Neural cell (in vitro differentiated cells): Measurements from ENCODE around the gene CA9. TPM values are rescaled to one million over a fixed set of nuclear protein-coding genes. Genes with fewer than 3 reads are reported as not detected.

Experiments
- H2AFZ ChIP-seq: fragments of 200-600, 300-800 bp; sonication (generic), shearing (Covaris generic); 2 replicates; pipeline ENCODE4 v1.6.0; 2014; ENCODE audit warnings: low read depth, mild to moderate bottlenecking, antibody characterized with exemption, low read length, moderate library complexity
- H3F3A ChIP-seq: fragments of 200-600 bp; shearing (Covaris generic); 2 replicates; pipeline ENCODE4 v1.6.1; 2016; ENCODE audit warnings: mild to moderate bottlenecking, moderate library complexity, mixed read lengths, antibody characterized with exemption, low read length; ENCODE audit not compliant: insufficient read depth, poor library complexity, severe bottlenecking
- H3K27ac ChIP-seq: fragments of 200-600, 300-800 bp; sonication (generic), shearing (Covaris generic); 2 replicates; pipeline ENCODE4 v1.5.1; 2014; ENCODE audit warnings: mild to moderate bottlenecking, low read length, moderate library complexity
- H3K27me3 ChIP-seq: fragments of 300-800, 200-600 bp; sonication (generic), shearing (Covaris generic); 2 replicates; pipeline ENCODE4 v1.6.0; 2014; ENCODE audit warnings: mild to moderate bottlenecking, low read depth, low read length, moderate library complexity; ENCODE audit not compliant: insufficient read depth
- H3K36me3 ChIP-seq: fragments of 300-800, 200-600 bp; sonication (generic), shearing (Covaris generic); 2 replicates; pipeline ENCODE4 v1.5.1; 2014; ENCODE audit warnings: mild to moderate bottlenecking, antibody characterized with exemption, low read length, moderate library complexity; ENCODE audit not compliant: insufficient read depth
- H3K4me2 ChIP-seq: fragments of 300-800, 200-600 bp; sonication (generic), shearing (Covaris generic); 2 replicates; pipeline ENCODE4 v1.6.0; 2014; ENCODE audit warnings: mild to moderate bottlenecking, low read length
- H3K4me3 ChIP-seq: fragments of 300-800, 200-600 bp; sonication (generic), shearing (Covaris generic); 2 replicates; pipeline ENCODE4 v1.5.1; 2014; ENCODE audit warnings: mild to moderate bottlenecking, low read length, moderate library complexity
- H3K79me2 ChIP-seq: fragments of 200-600 bp; shearing (Covaris generic); replicated peaks from 2 replicates; pipeline ENCODE4 v1.6.0; 2014; ENCODE audit warnings: mild to moderate bottlenecking, low read length, moderate library complexity; ENCODE audit not compliant: insufficient read depth
- H3K9ac ChIP-seq: fragments of 300-800, 200-600 bp; sonication (generic), shearing (Covaris generic); 2 replicates; pipeline ENCODE4 v1.6.1; 2016; ENCODE audit warnings: mild to moderate bottlenecking, low read length, mixed read lengths
- H3K9me2 ChIP-seq: fragments of 200-600 bp; shearing (Covaris generic); 2 replicates; pipeline ENCODE4 v1.6.1; 2016; ENCODE audit warnings: mild to moderate bottlenecking, low read length, mixed read lengths; ENCODE audit not compliant: insufficient read depth
- H3K9me3 ChIP-seq: fragments of 200-600, 300-800 bp; sonication (generic), shearing (Covaris generic); 2 replicates; pipeline ENCODE4 v1.6.1; 2016; ENCODE audit warnings: mild to moderate bottlenecking, mixed run types, low read length, moderate library complexity, mixed read lengths
- H4K20me1 ChIP-seq: fragments of 200-600 bp; shearing (Covaris generic); 2 replicates; pipeline ENCODE4 v1.6.1; 2016; ENCODE audit warnings: mild to moderate bottlenecking, mixed run types; ENCODE audit not compliant: insufficient read depth
- CTCF ChIP-seq: fragments of 450-650 bp; IDR thresholded peaks from 2 replicates; pipeline ENCODE4 v1.5.1; 2014; ENCODE audit warnings: antibody characterized with exemption, mild to moderate bottlenecking, moderate library complexity; ENCODE audit not compliant: poor library complexity, severe bottlenecking
- EP300 ChIP-seq: fragments of 450-650 bp; conservative IDR thresholded peaks from 2 replicates; pipeline ENCODE4 v1.6.1; 2014; ENCODE audit warnings: antibody characterized with exemption, mild to moderate bottlenecking, moderate library complexity; ENCODE audit not compliant: poor library complexity, severe bottlenecking
- EZH2 ChIP-seq: fragments of 200-600, 300-800 bp; shearing (Covaris generic), sonication (generic); IDR thresholded peaks from 2 replicates; pipeline ENCODE4 v1.6.1; 2014; ENCODE audit warnings: antibody characterized with exemption, low read length, borderline replicate concordance, mild to moderate bottlenecking; ENCODE audit not compliant: insufficient read depth, poor library complexity, severe bottlenecking
- MXI1 ChIP-seq: fragments of 450-650 bp; conservative IDR thresholded peaks from 2 replicates; pipeline ENCODE4 v1.6.1; 2014; ENCODE audit warnings: antibody characterized with exemption, mild to moderate bottlenecking; ENCODE audit not compliant: poor library complexity, severe bottlenecking
- POLR2AphosphoS5 ChIP-seq: IDR thresholded peaks from 2 replicates; pipeline ENCODE4 v1.6.1; 2012
- RAD21 ChIP-seq: fragments of 450-650 bp; conservative IDR thresholded peaks from 2 replicates; pipeline ENCODE4 v1.6.1; 2014; ENCODE audit warnings: antibody characterized with exemption, mild to moderate bottlenecking, moderate library complexity
- REST ChIP-seq: IDR thresholded peaks from 2 replicates; pipeline ENCODE4 v1.6.1; 2012; ENCODE audit warnings: borderline replicate concordance
- SMC3 ChIP-seq: fragments of 450-650 bp; conservative IDR thresholded peaks from 2 replicates; pipeline ENCODE4 v1.6.1; 2014; ENCODE audit warnings: antibody characterized with exemption, mild to moderate bottlenecking, moderate library complexity; ENCODE audit not compliant: poor library complexity
- TAF1 ChIP-seq: IDR thresholded peaks from 2 replicates; pipeline ENCODE4 v1.6.1; 2012; ENCODE audit warnings: low read depth
- polyA plus RNA-seq: library from polyadenylated mRNA; depleted of rRNA; stranded (reverse); fragments of >200 nt; gene quantifications from 2 replicates; pipeline ENCODE4 v1.2.3, GENCODE V29; 2014

Gene CA9
- polyA plus RNA-seq, 1 donor from 2014 or later, result not detected

DNA sequence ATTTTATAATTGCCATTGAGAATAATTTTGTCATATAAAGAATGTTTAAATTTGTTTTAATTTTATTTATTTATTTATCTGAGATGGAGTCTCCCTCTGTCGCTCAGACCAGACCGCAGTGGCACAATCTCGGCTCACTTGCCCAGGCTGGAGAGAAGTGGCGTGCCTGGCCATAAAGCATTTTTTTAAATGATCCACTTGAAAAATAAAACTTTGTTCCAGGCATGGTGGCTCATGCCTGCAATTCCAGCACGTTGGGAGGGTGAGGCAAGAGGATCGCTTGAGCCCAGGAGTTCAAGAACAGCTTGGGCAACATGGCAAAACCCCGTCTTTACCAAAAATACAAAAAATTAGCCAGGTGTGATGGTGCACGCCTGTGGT is 20.9 kb upstream of the CA9 start:
- H3K27me3 ChIP-seq, result no peaks in the 10 kb centered on the region
- H3K4me3 ChIP-seq, result no peak overlapping the region
- TF ChIP-seq EP300 (no peak), MXI1 (no peak), EZH2 (no peak), SMC3 (no peak), CTCF (no peak), REST (no peak), POLR2AphosphoS5 (no peak)
- H3K79me2 ChIP-seq, result no peaks in the 10 kb centered on the region
- H4K20me1 ChIP-seq, result no peaks in the 10 kb centered on the region
- H3F3A ChIP-seq, result no peaks in the 10 kb centered on the region
- no peaks in the 10 kb centered on the region for H3K9me2 ChIP-seq
- H3K27ac ChIP-seq, result no peak overlapping the region
- H2AFZ ChIP-seq, result no peak overlapping the region
- H3K4me2 ChIP-seq, result no peak overlapping the region
- no peaks in the 10 kb centered on the region for H3K36me3 ChIP-seq
- H3K9ac ChIP-seq, result no peak overlapping the region
- H3K9me3 ChIP-seq, result no peaks in the 10 kb centered on the region

- Histone ChIP-seq H3K36me3 (no peaks in the 10 kb centered on the region), H3K27me3 (no peaks in the 10 kb centered on the region), H3K27ac (no peak overlapping the region), H4K20me1 (no peaks in the 10 kb centered on the region), H3K4me2 (no peak overlapping the region), H3F3A (no peaks in the 10 kb centered on the region), H2AFZ (no peak overlapping the region), H3K9me2 (no peaks in the 10 kb centered on the region), H3K4me3 (no peak overlapping the region), H3K79me2 (no peaks in the 10 kb centered on the region), H3K9ac (no peak overlapping the region), H3K9me3 (no peaks in the 10 kb centered on the region)
- TF ChIP-seq TAF1, result no peak
- no peak for TF ChIP-seq CTCF
- TF ChIP-seq EZH2, result no peak
- no peak for TF ChIP-seq POLR2AphosphoS5
- TF ChIP-seq EP300, result no peak
- no peak for TF ChIP-seq MXI1
- no peak for TF ChIP-seq SMC3
- TF ChIP-seq REST, result no peak
- TF ChIP-seq RAD21, result no peak
These were observed 20.1 kb upstream of the CA9 start for GRCh38 chr9:35653611-35654010.
